GM18519 (cell line): ENCODE data around the gene SGO1.

Experiments
- ATAC-seq: cut with Tn5 transposase; IDR thresholded peaks from one replicate; pipeline ENCODE4 v1.9.1; 2021; ENCODE audit warnings: mild to moderate bottlenecking, moderate library complexity; ENCODE audit not compliant: unreplicated experiment, low FRiP score

Gene SGO1

GRCh38 chr3:20161714-20162113 lies 24.3 kb downstream of the SGO1 start:
- no peak for ATAC-seq

- no peak for ATAC-seq
Measured at GRCh38 chr3:20160230-20160629, 25.8 kb downstream of the SGO1 start.

- ATAC-seq = no peak
Measured at GRCh38 chr3:20154928-20155327, 31.1 kb downstream of the SGO1 start.

GRCh38 chr3:20154078-20154477 lies 31.9 kb downstream of the SGO1 start:
- no peak for ATAC-seq

GRCh38 chr3:20148466-20148865 lies 37.5 kb downstream of the SGO1 start:
- ATAC-seq = no peak

GRCh38 chr3:20147361-20147760 lies 38.6 kb downstream of the SGO1 start:
- ATAC-seq = no peak

GRCh38 chr3:20146301-20146700 lies 39.7 kb downstream of the SGO1 start:
- ATAC-seq = no peak

GRCh38 chr3:20145874-20146273 lies 40.1 kb downstream of the SGO1 start:
- no peak for ATAC-seq

GRCh38 chr3:20143519-20143918 lies 42.5 kb downstream of the SGO1 start:
- no peak for ATAC-seq

GRCh38 chr3:20142517-20142916 lies 43.5 kb downstream of the SGO1 start:
- ATAC-seq = no peak

GRCh38 chr3:20141851-20142250 lies 44.2 kb downstream of the SGO1 start:
- ATAC-seq = no peak

GRCh38 chr3:20141316-20141715 lies 44.7 kb downstream of the SGO1 start:
- ATAC-seq = no peak

- ATAC-seq = no peak
Measured at GRCh38 chr3:20140881-20141280, 45.1 kb downstream of the SGO1 start.

- ATAC-seq = no peak
Measured at GRCh38 chr3:20137647-20138046, 48.4 kb downstream of the SGO1 start.

- ATAC-seq = no peak
Measured at GRCh38 chr3:20136231-20136630, 49.8 kb downstream of the SGO1 start.

- no peak for ATAC-seq
Measured at GRCh38 chr3:20130106-20130505, 55.9 kb downstream of the SGO1 start.

- no peak for ATAC-seq
Measured at GRCh38 chr3:20128358-20128757, 57.6 kb downstream of the SGO1 start.

GRCh38 chr3:20125897-20126296 lies 60.1 kb downstream of the SGO1 start:
- ATAC-seq = peak; percentile 100

- no peak for ATAC-seq
Measured at GRCh38 chr3:20125289-20125688, 60.7 kb downstream of the SGO1 start.

- no peak for ATAC-seq
Measured at GRCh38 chr3:20123131-20123652, 62.8 kb downstream of the SGO1 start.

- ATAC-seq = no peak
Measured at GRCh38 chr3:20121088-20121487, 64.9 kb downstream of the SGO1 start.
